Neural cell (in vitro differentiated cells): ENCODE measurements around the gene PTK7.
"Not testable (repeated sequence)": the region's sequence is repeated elsewhere in the genome, so short reads cannot be mapped to it uniquely, and the experiment has no call there.

Source experiments
- CTCF ChIP-seq: fragments of 450-650 bp; IDR thresholded peaks from 2 replicates; pipeline ENCODE4 v1.5.1; 2014; ENCODE audit warnings: antibody characterized with exemption, mild to moderate bottlenecking, moderate library complexity; ENCODE audit not compliant: poor library complexity, severe bottlenecking
- EP300 ChIP-seq: fragments of 450-650 bp; conservative IDR thresholded peaks from 2 replicates; pipeline ENCODE4 v1.6.1; 2014; ENCODE audit warnings: antibody characterized with exemption, mild to moderate bottlenecking, moderate library complexity; ENCODE audit not compliant: poor library complexity, severe bottlenecking
- EZH2 ChIP-seq: fragments of 200-600, 300-800 bp; shearing (Covaris generic), sonication (generic); IDR thresholded peaks from 2 replicates; pipeline ENCODE4 v1.6.1; 2014; ENCODE audit warnings: antibody characterized with exemption, low read length, borderline replicate concordance, mild to moderate bottlenecking; ENCODE audit not compliant: insufficient read depth, poor library complexity, severe bottlenecking
- RAD21 ChIP-seq: fragments of 450-650 bp; conservative IDR thresholded peaks from 2 replicates; pipeline ENCODE4 v1.6.1; 2014; ENCODE audit warnings: antibody characterized with exemption, mild to moderate bottlenecking, moderate library complexity
- REST ChIP-seq: IDR thresholded peaks from 2 replicates; pipeline ENCODE4 v1.6.1; 2012; ENCODE audit warnings: borderline replicate concordance
- SMC3 ChIP-seq: fragments of 450-650 bp; conservative IDR thresholded peaks from 2 replicates; pipeline ENCODE4 v1.6.1; 2014; ENCODE audit warnings: antibody characterized with exemption, mild to moderate bottlenecking, moderate library complexity; ENCODE audit not compliant: poor library complexity

- not testable (repeated sequence) for TF ChIP-seq CTCF, RAD21, EZH2, REST, EP300, SMC3
These were observed 5.8 kb downstream of the PTK7 start for GRCh38 chr6:43081922-43082321.
